Left forelimb (tissue), 1 donor: ENCODE data around the gene POGZ.
"Not testable (repeated sequence)": the region's sequence is repeated elsewhere in the genome, so short reads cannot be mapped to it uniquely, and the experiment has no call there.

ENCODE experiments used
- DNase-seq: peaks from one replicate; pipeline ENCODE4 v3.0.0-alpha.2; 2018; ENCODE audit warnings: low spot score

Gene POGZ

DNA sequence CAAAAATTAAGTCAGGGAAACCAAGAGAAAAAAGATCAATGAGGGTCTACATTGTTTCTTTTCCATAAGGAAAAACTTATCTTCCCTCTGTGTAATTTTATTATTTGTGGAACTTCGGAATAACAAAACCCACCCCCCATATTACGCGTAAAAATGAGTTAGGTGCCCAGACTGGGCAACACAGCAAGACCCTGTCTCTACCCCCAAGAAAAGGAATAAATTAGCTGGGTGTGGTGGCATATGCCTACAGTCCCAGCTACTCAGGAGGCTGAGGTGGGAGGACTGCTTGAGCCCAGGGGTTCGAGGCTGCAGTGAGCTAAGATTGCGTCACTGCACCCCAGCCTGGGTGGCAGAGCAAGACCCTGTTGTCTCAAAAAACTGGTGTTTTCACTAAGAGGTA lies 39.5 kb downstream of the POGZ start:
- DNase-seq: no peak

DNA sequence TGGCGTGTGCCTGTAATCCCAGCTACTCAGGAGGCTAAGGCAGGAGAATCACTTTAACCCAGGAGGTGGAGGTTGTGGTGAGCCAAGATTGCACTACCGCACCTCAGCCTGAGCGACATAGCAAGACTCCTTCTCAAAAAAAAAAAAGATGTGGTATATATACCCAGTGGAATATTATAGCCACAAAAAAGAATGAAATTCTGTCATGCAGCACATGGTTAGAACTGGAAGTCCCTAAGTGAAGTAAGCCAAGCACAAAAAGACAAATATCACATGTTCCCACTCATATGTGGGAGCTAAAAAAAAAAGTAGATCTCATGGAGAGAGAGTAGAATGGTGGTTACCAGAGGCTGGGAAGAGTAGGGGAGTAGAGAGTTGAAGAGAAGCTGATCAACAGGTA lies 41.2 kb downstream of the POGZ start:
- no peak for DNase-seq

DNA sequence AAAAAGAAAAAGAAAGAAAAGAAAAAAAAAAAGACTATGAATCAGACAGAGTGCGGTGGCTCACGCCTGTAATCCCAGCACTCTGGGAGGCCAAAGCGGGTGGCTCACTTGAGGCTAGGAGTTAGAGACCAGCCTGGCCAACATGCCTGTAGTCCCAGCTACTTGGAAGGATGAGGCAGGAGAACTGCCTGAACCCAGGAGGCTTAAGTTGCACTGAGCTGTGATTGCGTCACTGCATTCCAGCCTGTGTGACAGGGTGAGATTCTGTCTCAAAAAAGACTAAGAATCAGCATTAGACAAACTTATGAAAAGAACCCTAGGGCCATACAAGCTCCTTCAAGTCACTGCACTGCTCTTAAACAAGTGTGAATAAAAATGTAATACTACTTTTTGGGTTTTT lies 43.1 kb downstream of the POGZ start:
- DNase-seq: no peak

DNA sequence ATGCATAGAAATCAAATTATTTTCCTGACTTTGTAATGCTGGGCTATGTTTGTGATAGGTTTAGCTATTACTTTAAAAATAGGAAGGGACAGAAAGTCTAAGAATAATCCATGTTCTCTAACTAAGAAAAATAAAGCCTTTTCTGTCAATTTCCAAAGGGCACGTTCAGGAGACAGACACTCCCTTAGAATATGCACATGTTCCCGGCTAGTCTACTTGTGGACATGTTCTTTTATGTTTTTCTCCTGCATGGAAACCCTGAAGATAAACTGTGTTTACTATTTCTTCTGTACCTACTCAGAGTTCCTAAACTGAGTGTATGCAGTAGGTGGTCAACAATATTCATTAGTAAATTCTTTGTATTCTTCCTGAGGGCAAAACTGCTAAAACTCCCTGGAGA lies 47.4 kb downstream of the POGZ start:
- DNase-seq: no peak

DNA sequence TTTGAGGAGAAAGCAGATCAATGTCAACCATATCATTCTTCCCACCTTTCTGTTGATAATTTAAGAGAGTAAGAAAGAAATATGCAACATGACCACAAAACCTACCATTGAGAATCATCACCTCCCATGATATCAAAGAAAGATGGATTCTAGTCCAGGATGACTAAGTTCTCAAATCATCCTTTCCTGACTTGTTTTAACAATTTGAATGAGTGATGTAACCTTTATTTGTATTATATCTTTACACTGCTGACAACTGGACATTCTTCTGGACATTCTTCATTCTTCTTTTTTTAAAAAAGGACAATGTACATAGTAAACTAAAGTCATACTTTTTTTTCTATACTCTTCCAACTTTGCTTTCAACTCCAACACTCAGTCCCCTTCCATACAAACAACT lies 50.4 kb downstream of the POGZ start:
- DNase-seq: no peak

DNA sequence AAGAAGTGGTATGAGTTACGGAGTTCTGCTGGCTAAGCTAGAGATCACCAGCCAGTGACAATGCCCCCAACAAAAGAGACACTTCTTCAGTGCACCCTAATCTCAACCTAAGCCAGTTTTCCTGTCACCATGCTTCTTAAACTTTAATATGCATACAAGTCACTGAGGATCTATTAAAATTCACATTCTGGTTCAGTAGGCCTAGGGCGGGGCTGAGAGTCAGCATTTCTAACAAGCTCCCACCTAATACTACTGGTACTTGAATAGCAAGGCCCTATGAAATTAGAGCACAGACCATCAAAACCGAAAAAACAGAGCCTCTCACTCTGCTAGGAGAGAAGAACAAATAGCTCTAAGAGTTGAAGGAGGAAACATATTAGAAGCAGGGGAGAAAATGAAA lies 52.0 kb downstream of the POGZ start:
- DNase-seq: no peak

DNA sequence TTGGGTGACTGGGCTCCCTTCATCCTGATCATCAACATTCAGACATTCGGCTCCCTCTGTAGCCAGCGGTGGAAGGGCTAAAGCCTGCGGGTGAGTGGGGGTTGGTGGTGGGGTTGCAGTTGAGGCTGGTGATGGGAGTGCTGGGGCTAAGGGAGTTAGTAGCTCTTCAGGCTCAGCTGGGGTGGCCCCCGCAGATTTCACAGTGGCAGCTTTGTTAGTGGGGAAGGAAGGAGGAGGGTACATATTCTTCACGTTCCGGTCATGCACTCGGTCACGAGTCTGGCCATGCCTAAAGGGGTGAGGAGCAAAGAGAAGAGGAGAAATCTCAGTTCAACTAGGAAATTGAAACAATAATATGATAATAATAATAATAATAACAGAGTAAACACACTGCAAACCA lies 53.1 kb downstream of the POGZ start:
- no peak for DNase-seq

DNA sequence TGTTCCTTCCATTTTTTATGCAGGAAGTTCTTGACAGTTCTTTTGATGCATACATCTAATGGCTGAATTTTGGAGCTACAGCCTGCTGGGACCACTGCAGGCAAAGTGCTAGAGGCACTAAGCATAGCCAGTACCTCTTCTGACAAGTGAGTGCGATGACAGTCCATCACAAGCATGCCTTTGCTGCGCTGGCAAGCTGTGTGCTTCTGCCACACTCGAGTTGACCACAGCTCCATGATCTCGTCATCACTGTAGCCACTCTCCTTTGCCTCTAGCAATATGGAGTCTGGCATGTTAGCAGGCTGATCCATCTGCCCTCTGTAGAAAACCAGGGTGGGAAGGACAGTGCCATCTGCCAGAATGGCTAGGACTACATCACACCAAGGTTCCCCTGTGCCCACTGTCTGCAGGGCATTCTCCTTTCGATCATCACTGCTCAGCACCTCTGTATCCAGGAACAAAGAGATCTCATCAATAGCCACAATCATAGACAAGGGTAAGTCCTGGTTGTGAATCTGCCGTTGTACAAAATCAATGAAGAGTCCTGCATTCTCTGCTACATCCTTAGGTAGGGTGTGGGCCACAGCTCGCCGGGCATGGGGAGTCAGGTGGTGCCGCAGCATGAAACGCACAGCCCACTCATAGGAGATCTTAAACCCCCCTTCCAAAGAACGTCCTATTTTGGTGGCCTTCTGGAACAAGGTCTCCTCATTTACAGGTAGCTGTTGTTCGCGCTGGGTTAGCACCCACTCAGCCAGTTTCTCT lies 53.9 kb downstream of the POGZ start:
- DNase-seq: no peak

DNA sequence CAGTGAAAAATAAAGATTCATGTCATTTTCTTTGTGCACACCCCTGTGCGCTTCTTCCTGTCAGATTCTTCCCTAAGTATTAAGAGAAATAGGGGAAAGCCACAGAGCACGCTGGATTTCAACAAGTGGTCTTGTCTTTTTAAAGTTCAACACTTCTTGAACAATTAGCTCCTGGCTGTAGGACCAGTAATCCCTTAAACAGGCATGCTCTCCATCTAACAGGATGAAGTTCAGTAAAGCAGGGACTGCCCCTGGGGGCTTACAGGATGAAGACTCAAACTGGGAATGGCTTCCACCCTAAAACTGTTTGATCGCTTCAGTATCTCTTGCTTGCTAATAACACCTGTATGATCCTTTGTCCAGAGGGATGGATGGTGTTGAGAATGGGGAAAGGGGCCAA lies 55.7 kb downstream of the POGZ start:
- no peak for DNase-seq

DNA sequence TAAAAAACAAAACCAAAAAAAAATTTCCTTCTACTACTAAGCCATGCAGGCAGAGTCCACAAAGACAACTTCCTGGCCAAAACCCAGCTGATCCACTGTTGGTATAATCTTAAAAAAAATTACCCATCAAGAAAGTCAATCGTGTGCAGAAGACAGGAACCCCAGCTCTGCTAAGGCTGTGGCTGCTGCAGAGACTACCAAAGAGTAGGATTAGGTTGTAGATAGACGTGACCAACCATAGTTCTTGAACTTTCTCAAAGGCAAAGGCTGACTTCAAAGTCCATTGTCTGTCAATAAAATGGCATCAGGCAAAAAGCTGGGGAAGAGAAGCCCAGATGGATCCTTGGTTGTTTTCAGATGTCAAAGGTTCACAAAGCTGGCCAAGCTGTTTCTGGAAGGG lies 56.5 kb downstream of the POGZ start:
- DNase-seq: no peak

DNA sequence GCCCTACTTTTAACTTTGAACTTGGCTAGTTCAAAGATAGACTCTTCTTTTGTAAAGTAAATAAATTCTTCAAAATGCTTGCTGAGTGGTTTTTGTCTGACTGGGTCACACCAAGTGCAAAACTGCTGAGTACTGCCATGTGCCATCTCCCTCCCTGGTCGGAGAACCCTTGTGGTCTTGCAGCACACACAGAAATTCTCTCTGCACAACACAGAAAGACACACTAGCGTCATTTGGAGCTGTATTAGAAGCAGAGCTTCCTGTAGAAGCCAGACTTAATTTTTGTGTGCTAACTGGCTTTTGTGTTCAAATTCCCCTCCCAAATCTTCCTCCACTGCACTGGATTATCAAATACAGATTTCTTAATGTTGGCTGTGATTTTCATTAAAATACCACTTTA lies 57.4 kb downstream of the POGZ start:
- no peak for DNase-seq

DNA sequence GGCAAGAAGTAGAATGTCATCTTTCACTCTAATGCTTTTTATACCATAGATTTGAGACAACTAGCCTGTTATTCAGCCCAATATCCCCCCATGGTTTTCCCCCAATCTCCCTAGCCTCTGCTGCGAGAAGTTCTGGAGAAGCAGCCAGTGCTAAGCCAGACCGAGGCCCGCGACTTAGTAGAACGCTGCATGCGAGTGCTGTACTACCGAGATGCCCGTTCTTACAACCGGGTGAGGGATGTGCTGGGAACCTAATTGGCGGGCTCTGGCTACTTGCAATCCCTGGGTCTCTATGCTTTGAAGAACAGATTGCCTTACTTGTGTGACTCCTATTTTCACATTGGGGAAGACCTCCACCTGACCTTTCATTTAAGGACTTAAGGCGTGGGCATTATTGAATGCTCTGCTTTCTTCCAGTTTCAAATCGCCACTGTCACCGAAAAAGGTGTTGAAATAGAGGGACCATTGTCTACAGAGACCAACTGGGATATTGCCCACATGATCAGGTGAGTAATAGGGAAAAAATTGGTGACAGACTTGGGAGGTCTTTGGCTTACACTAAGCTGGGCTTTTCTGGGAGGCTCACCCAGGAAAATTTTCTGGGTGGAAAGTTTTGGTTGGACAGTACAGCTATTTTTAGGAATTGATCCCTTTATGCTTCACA lies 58.0 kb downstream of the POGZ start:
- no peak for DNase-seq

DNA sequence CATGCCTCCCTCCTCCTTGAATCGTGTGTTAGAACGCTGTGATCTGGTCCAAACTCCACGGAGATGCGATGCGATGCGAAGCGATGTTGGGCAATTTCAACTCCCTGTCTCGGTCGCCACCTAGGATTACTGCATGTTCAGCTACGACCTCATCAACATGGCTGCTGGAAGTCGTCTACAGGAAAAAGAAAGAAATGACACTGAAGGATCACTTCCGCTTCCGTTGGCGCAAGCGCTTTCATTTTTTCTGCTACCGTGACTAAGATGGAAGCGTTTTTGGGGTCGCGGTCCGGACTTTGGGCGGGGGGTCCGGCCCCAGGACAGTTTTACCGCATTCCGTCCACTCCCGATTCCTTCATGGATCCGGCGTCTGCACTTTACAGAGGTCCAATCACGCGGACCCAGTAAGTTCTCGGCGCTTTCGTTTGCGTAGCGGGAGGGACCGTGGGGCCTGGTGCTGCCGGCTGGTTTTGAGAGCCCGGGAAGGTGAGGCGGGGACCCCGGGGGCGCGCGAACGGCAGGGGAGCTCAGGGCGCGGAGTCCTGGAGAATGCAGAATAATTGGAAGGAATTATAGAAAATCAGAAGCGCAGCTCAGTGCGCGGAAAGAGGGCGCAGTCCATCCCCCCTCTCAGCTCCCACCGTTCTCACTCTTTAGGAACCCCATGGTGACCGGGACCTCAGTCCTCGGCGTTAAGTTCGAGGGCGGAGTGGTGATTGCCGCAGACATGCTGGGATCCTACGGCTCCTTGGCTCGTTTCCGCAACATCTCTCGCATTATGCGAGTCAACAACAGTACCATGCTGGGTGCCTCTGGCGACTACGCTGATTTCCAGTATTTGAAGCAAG lies 59.7 kb downstream of the POGZ start, which contains the start of gene PSMB4:
PSMB4 (plus strand) TSS at position 250 of the 848 bp plus-strand sequence; CDS start at position 265, 15 bp downstream.
- DNase-seq: peak; percentile 87

DNA sequence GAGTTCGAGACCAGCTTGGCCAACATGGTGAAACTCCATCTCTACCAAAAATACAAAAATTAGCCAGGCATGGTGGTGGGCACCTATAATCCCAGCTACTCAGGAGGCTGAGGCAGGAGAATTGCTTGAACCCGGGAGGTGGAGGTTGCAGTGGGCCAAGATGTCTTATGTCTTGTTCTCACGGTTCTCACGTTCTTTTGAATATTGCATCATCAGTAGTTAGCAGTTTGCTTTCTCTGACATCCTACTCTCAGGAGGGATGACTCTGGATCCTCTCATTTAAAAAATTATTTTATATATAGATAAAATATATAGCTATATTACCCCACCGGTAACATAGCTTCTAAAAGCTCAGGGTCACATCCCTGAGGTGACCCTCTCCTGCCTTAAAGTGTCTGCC lies 63.0 kb downstream of the POGZ start:
- not testable (repeated sequence) for DNase-seq

DNA sequence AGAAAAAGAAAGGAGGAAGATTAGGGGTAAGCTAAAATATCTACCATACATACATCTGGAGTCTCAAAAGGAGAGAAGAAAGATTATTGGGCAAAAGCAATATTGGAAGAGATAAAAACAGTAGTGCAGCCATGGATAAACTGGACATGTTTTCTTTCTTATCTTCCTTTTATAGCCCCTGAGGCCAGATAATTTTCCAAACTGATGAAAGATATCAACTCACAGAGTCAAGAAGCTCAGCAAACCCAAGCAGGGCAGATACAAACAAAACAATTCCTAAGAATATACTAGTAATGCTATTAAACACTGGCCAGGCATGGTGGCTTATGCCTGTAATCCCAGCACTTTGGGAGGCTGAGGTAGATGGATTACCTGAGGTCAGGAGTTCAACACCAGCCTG lies 65.7 kb downstream of the POGZ start:
- no peak for DNase-seq

DNA sequence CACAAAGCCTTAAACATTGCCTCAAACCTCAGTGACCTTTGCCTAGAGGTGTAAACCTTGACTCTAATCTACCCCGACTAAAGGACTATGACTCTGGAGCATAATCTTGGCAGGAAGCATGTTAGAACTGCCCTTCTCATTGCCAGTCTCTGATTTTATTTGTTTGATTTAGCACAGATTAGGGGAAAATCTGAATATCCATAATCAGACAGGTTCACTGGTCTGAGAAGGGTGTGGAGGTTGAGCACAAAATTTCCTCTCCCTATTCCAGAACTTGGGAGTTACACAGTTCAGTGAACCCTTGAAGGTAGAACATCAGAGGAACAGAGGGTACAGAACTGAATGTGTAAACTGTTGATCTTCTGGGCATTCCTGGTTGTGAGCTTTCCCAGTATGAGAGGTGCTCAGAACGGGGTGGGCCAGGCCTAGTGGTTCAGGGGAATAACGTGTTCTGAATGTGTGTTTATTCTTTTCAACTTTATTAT lies 68.2 kb downstream of the POGZ start:
- no peak for DNase-seq

DNA sequence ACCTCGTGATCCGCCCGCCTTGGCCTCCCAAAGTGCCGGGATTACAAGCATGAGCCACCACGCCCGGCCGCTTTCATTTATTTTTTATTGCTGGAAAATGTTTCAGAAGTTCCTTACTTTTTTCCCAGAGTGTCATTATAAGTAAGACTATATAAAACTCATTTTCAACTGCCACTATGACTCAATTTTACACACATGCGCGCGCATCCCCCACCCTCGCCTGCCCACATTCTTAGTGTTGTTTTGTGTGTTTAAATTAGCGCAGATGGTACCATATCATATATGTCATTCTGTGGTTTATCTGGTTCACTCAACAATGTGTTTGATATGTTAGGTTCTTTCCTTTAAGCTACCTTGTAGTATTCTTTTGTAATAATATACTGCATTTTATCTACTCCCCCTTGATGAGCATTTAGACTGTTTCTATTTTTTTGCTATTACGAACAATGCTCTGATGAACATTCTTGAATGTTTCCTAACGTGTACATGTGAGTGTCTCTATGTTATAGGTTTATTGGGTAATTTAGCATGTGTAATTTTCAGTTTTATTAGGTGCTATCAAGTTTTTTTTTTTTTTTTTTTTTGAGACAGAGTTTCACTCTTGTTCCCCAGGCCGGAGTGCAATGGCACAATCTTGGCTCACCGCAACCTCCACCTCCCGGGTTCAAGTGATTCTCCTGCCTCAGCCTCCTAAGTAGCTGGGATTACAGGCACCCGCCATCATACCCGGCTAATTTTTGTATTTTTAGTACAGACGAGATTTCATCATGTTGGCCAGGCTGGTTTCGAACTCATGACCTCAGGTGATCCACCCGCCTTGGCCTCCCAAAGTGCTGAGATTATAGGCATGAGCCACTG lies 68.8 kb downstream of the POGZ start:
- not testable (repeated sequence) for DNase-seq

DNA sequence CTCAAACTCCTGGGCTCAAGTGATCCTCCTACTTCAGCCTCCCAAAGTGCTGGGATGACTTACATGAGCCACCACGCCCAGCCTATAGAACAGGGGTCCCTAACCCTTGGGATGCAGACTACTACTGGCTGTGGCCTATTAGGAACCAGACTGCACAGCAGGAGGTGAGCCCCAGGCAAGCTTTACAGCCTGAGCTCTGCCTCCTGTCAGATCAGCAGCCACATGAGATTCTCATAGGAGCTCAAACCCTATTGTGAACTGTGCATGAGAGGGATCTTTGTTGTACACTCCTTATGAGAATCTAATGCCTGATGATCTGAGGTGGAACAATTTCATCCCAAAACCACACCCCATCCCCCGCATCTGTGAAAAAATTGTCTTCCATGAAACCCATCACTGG lies 73.3 kb downstream of the POGZ start:
- DNase-seq: no peak

DNA sequence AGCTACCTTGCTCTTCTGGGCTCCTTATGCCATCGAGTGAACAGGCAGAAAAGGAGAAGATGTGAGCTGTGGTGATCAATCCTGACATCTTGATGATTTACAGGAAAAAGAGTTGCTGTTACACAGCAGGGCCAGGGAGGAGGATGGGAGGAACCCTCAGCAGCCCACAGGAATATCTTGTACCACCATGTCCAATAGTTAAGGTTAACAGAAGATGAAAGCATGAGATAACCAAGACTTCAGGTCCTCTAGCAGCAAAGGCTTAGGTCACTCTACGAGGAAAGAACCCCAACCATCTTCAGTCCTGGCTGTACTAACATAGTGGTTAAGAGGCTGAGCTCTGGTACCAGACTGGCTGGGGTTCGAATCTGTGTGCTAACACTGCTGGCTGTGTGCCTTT lies 74.7 kb downstream of the POGZ start:
- DNase-seq: no peak

DNA sequence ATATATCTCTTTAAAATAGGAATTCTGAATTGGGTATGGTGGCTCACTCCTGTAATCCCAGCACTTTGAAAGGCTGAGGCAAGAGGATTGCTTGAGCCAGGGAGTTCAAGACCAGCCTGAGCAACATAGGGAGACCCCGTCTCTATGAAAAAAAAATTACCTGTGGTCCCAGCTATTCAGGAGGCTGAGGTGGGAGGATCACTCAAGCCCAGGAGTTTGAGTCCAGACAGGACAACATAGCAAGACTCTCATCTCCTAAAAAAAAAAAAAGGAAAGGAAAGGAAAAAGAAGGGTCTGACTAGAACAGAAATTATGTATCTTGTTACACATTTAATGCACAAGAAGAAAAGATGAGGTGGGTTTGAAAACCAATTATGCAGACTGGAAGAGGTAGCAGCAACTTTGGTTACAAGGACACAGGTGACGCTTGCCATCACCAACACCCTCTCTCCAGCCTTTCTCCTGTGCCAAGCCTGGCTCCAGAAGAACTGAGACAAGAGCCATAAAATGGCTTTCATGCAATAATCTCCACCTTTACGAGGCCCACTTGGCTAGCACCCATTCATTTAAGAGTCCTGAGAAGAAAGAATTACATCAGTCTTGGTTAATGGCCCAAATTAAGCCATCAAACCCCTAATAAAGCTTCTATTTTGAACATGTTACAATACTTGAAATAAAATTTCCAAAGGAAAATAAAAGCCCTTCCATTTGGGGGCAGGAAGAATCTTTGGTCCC lies 82.0 kb downstream of the POGZ start:
- DNase-seq: no peak

DNA sequence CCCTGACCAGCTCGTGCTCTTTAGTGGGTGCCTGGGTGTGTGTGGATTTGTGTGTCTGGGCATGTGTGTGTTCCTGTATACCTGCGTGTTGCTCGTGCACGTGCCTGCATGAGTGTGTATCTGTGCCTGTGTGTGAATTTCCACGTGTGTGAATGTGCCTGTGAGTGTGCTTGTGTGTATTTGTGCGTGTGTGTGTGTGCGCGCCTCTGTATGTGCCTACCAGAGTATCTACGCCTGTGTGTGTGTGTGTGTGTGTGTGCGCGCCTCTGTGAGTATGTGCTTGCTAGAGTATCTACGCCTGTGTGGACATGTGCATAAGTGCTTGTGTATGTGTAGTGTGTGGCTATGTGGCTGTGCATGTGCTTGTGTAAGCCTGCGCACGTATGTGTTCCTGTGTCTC lies 86.1 kb downstream of the POGZ start:
- DNase-seq: no peak
